Sciatic nerve (tissue), 2 donors: ENCODE measurements around the gene NR4A3. TPM values are rescaled to one million over a fixed set of nuclear protein-coding genes. Genes with fewer than 3 reads are reported as not detected.
A peak's percentile ranks its signal among the peaks of the same experiment; 100 is the strongest.
"Not testable (repeated sequence)": the region's sequence is repeated elsewhere in the genome, so short reads cannot be mapped to it uniquely, and the experiment has no call there.

Experiments
- ATAC-seq: fragments of 200-7000 bp; cut with Tn5 transposase; one replicate; pipeline ENCODE4 v1.9.1; 2020; ENCODE audit warnings: mild to moderate bottlenecking, moderate library complexity
- DNase-seq: peaks from one replicate; pipeline ENCODE4 v3.0.0-alpha.2; 2020; ENCODE audit warnings: low spot score
- intact Hi-C: fragments of 100-400 bp; cut with DNase I; formaldehyde crosslinking; loops from one replicate; pipeline ENCODE4 v1.14.2; 2022
- total RNA-seq: library from RNA; stranded (reverse); fragmentation: NEBNext Ultra II Directional; extraction: Animal tissue kit (Norgen Biotek cat#: 25700); gene quantifications from one replicate; pipeline ENCODE4 v1.2.1, GENCODE V29; 2021
- donor health status: DM: no; HTN: no; CAD: no.
- donor health status: DM: no; HTN: no; CAD: no.

NR4A3 gene
- 42.2 TPM for total RNA-seq

- DNase-seq = peak; percentile 97
- ATAC-seq = peak; percentile 86
- intact Hi-C loops = no loop called here
Measured at GRCh38 chr9:99821396-99822108, at the start of gene NR4A3. NR4A3 (plus strand) TSS chr9:99821885; CDS start chr9:99828043, 6,158 bp downstream.

- intact Hi-C loops = no loop called here
- no peak for ATAC-seq
- DNase-seq = no peak
Measured at GRCh38 chr9:99773468-99774138, 48.1 kb upstream of the NR4A3 start.

DNA sequence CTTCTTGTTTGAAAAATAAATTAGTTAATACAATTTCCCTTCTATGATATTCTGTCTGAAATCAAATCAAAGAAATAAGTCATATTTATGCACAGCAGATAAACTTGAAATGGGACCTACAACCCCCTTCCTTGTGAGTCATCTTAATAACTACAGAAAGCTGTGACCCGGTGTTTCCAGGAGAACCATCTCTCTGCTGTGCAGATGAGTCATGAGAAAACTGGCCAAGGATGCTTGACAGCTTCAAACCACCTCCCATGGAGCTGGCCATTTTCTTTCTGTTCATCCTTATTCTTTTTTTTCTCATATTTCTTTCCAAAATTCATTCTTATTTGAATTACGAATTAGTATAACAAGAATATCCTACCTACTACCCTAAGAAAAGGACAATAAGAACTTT is 43.4 kb upstream of the NR4A3 start:
- no peak for ATAC-seq
- no peak for DNase-seq
- intact Hi-C loops = no loop called here

DNA sequence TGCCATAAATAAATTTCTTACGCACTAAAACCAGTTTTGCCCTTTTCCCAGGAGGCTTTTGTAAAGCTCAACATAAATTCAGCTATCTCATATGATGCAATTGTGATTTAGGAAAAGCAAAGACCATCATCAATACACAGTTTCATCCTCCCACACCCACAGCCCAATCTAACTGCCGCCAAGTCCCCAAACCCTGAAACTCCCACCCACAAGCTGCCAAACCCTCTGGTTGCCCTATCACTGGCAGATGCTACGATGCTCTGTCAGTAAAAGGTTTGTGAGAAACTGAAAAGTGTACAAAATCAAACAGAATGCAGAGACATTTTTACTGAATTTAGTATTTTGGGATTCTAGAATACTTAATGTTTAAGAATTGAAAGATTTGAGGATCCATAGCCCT is 42.8 kb upstream of the NR4A3 start:
- ATAC-seq = no peak
- DNase-seq = no peak
- intact Hi-C loops = no loop called here

- no peak for DNase-seq
- ATAC-seq = no peak
- intact Hi-C loops = no loop called here
Measured at GRCh38 chr9:99779277-99779676, 42.4 kb upstream of the NR4A3 start.

- ATAC-seq, intact Hi-C loops, DNase-seq: not testable (repeated sequence)
Measured at GRCh38 chr9:99782349-99782748, 39.3 kb upstream of the NR4A3 start.

GRCh38 chr9:99782962-99783718 is 38.5 kb upstream of the NR4A3 start:
- DNase-seq = no peak
- intact Hi-C loops = no loop called here
- no peak for ATAC-seq

GRCh38 chr9:99783799-99784198 is 37.9 kb upstream of the NR4A3 start:
- ATAC-seq (no peak), DNase-seq (no peak)
- intact Hi-C loops = no loop called here

- ATAC-seq (no peak), DNase-seq (no peak)
- intact Hi-C loops = no loop called here
Measured at GRCh38 chr9:99785010-99785590, 36.6 kb upstream of the NR4A3 start.

DNA sequence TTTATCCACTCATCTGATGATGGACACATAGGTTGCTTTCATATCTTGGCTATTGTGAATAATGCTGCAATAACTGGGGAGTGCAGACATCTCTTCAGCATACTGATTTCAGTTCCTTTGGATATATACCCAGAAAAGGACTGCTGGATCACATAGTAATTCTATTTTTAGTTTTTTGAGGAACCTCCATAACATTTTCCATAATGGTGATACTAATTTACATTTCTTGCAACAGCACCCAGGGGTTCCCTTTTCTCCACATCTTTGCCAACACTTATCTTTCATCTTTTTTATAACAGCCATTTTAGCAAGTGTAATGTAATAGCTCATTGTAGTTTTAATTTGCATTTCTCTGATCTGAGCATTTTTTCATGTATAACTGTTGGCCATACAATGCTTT is 34.1 kb upstream of the NR4A3 start:
- intact Hi-C loops = no loop called here
- DNase-seq = no peak
- ATAC-seq = no peak

- intact Hi-C loops = no loop called here
- no peak for DNase-seq
- ATAC-seq = no peak
Measured at GRCh38 chr9:99793528-99793927, 28.2 kb upstream of the NR4A3 start.

GRCh38 chr9:99796231-99796630 is 25.5 kb upstream of the NR4A3 start:
- intact Hi-C loops = no loop called here
- ATAC-seq (no peak), DNase-seq (no peak)

GRCh38 chr9:99801775-99802174 is 19.9 kb upstream of the NR4A3 start:
- intact Hi-C loops = no loop called here
- no peak for DNase-seq

GRCh38 chr9:99803694-99804093 is 18.0 kb upstream of the NR4A3 start:
- no peak for ATAC-seq
- no peak for DNase-seq
- intact Hi-C loops = no loop called here

More at GRCh38 chr9:99801775-99802174, 19.9 kb upstream of the NR4A3 start:
- ATAC-seq = no peak

DNA sequence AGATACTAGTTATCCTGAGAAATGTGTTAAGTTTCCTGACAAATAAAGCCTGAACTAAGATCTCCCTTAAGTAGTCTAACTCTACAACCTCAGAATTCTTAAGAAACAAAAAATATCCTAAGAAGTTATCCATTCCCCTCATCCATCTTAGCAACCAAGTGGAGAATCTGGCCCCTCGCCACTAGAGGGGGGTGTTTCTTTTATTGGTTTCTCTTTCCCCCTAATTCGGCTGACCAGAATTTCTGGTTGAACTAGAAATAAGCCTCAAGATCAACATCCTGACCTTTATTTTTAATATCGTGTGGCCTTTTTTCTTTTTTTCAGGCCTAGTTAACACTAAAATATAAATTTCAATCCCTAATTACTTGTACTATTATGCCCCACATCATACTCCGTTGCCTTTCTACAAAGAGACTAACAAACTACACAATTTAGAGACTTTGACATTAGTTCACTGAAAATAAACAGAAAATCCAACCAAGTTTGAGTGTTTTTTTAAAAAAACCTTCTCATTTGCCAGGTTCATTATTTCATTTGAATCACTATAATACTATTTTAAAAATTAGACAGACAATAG is 14.3 kb upstream of the NR4A3 start:
- DNase-seq (peak; percentile 79), ATAC-seq (peak; percentile 71)
- intact Hi-C loops = no loop called here

DNA sequence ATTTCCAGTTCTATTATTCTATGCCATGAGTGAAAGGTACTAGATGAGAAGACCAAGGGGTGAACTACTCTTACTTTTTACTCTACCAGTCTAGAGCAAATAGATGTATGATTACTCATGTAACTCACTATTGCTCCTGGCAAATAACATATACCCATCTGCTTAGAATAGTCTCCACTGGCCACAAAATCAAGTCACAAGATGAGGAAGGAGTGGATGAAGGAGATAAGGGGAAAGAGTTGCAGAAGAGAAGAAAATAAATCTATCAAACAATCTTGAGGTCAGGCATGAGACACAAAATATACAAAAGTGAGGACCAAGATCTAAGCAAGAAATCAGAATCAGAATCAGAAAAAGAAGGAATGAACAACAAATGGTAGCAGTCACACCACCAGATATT is 13.7 kb upstream of the NR4A3 start:
- ATAC-seq = no peak
- DNase-seq = no peak
- intact Hi-C loops = no loop called here

- no peak for ATAC-seq
Measured at GRCh38 chr9:99808454-99808853, 13.2 kb upstream of the NR4A3 start.

GRCh38 chr9:99809586-99810319 is 11.9 kb upstream of the NR4A3 start:
- intact Hi-C loops = no loop called here
- no peak for DNase-seq
- no peak for ATAC-seq

More at GRCh38 chr9:99808454-99808853, 13.2 kb upstream of the NR4A3 start:
- intact Hi-C loops = no loop called here
- no peak for DNase-seq

DNA sequence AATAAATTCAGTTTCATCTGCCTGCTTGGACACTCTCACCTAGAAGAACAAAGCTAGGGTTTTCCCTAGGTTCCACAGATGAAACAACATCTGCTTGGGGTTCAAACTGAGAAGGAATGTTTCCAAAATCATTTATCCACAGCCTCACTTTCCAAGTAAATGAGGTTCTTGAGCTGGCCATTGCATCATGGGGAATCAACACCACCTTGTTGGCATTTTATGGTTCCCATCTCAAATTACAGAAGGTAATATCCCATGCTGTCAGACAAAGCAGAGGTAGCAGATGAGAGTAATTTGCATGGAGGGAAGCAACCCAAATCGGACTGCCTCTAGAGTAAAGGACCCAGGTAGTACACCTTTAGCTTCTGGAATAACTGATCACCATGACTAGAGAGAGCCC is 10.5 kb upstream of the NR4A3 start:
- intact Hi-C loops = no loop called here
- ATAC-seq (no peak), DNase-seq (no peak)
